ENCODE measurements around the gene METTL24.

The METTL24 gene

DNA sequence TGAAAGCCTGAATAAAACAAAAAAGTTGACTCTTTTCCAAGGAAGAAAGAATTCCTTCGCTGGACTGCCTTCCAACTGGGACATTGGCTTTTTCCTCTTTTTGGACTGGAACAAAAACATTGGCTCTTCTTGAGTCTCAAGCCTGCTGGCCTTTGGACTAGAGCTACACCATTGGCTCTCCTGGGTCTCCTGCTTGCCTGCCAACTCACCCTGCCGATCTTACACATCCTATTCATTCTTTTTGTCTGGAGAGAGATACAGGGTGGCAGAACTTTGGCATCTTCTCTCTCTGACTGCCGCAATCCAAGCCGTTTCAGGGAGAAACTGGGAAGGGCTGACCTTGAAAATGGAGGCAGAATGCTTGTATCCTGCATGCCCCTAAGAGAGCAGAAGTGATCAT is 37.1 kb upstream of the METTL24 start:
- no peak overlapping the region for H3K4me3 ChIP-seq (ENCODE audit: low read depth, low read length)
- TF ChIP-seq, protein P1, sequence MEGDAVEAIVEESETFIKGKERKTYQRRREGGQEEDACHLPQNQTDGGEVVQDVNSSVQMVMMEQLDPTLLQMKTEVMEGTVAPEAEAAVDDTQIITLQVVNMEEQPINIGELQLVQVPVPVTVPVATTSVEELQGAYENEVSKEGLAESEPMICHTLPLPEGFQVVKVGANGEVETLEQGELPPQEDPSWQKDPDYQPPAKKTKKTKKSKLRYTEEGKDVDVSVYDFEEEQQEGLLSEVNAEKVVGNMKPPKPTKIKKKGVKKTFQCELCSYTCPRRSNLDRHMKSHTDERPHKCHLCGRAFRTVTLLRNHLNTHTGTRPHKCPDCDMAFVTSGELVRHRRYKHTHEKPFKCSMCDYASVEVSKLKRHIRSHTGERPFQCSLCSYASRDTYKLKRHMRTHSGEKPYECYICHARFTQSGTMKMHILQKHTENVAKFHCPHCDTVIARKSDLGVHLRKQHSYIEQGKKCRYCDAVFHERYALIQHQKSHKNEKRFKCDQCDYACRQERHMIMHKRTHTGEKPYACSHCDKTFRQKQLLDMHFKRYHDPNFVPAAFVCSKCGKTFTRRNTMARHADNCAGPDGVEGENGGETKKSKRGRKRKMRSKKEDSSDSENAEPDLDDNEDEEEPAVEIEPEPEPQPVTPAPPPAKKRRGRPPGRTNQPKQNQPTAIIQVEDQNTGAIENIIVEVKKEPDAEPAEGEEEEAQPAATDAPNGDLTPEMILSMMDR (IDR thresholded peaks at IDR 0.05; ENCODE audit: borderline replicate concordance, insufficient read depth, low read depth, low read length): no peak

DNA sequence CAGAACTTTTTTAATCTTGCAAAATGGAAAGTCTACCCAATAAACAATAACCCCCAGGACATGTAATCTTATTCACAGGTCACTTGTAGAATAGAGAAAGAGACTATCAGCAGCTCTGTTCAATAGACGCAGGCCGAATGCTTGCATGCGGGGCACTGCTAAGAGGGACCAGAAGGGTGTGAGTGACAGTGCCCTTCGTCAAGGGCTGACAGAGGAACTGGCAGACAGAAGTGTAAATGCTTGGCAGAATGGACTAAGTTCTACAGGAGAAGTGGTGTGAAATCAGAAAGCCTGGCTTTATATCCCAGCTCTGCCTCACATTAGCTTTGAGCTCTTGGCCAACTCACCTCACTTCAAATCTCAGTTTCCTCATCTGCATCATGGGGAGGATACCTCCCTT is 36.3 kb upstream of the METTL24 start:
- no peak overlapping the region for H3K4me3 ChIP-seq (ENCODE audit: low read depth, low read length)
- TF ChIP-seq, protein P1 (IDR thresholded peaks at IDR 0.05; ENCODE audit: borderline replicate concordance, insufficient read depth, low read depth, low read length): no peak

DNA sequence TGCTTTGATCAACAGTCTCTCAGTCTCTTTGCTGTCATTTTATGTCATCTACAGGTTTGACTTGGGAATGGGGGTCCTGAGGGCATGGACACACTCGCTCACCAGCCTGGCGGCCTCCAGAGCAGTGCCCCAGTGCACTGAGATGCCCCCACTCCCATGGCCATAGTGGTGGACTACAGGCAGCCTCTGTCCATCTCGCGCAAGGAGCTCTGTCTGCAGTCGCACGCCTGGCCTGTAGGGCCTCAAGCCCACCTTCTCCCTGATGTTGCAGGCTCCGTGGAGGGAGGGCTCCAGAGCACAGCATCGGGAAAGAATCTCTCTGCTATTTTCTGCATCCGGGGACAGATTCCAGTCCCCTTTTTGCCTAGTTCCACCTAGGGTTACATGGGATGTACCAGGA is 34.6 kb upstream of the METTL24 start:
- H3K4me3 ChIP-seq (ENCODE audit: low read depth, low read length): no peak overlapping the region
- TF ChIP-seq, protein P1 (IDR thresholded peaks at IDR 0.05; ENCODE audit: borderline replicate concordance, insufficient read depth, low read depth, low read length): no peak

DNA sequence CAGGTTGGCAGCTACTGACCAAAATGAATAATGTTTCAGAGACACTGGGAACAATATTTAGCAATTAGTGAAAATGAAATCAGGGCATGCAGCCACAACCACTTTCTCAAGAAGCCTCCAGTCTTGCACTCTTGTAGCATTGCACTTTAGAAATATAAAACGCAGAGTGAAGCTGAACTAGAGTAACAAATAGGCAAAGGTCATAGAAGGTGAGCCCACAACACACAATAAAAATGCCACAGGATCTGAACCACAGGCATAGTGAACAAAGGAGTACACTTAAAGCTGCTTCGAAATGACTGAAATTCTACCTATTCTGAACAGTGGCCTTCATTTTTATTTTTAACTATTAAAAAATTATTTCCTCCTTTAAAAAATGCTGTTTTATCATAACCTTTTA is 32.3 kb upstream of the METTL24 start:
- H3K4me3 ChIP-seq (ENCODE audit: low read depth, low read length): no peak overlapping the region
- TF ChIP-seq, protein P1 (IDR thresholded peaks at IDR 0.05; ENCODE audit: borderline replicate concordance, insufficient read depth, low read depth, low read length): no peak

DNA sequence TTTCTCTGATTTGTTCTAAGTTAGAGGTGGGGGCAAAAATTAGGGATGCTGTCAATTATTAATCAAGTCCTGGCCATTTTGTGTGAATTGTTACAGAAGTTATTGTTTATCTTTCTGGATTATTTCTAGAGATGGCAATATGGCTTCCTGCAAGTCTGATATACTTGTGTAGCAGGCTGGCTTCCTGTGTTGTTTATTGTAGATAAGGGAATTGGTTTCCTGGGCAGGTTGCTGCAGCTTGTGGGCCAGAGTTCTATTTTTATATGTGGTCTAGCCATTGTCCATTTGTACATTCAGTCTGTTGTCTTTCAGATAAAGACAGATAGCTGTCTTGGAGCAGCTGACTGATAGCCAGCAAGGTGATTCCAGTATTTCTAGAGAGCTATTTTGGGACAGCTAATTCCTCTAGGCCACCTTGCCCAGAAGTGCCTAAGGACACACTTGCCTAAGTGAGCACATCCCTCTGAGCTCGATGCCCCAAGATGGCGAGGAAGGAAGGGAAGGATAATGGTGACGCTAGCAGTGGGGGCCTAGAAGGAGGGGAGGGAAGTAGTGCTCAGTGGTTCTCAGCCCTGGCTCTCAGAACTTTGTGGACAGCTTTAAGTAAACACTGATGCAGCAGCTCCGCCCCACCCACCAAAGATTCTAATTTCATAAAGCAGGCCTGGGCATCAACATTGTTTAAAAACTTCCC is 31.7 kb upstream of the METTL24 start:
- H3K4me3 ChIP-seq (ENCODE audit: low read depth, low read length): no peak overlapping the region

DNA sequence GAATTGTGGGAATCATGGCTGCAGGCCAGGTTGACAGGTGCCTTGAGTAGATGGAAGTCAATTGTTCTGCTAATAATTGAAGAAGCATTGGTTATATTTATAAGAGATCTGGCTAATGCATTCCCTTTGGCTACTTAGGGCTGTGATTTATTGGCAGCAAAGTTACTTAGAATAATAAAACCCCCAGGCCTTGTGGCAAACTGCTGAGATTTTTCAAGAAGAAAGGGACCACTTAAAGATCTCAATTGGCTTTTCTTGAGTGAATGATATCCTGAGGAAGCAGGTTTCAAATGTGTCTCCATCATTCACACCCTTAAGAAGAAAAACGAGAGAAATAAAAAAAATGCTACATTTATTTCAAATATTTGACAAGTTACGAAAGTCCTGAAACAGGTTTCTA is 29.8 kb upstream of the METTL24 start:
- TF ChIP-seq, protein P1 (IDR thresholded peaks at IDR 0.05; ENCODE audit: borderline replicate concordance, insufficient read depth, low read depth, low read length): no peak
- no peak overlapping the region for H3K4me3 ChIP-seq (ENCODE audit: low read depth, low read length)

More for the DNA sequence above, 31.7 kb upstream of the METTL24 start:
- TF ChIP-seq, protein P1 (IDR thresholded peaks at IDR 0.05; ENCODE audit: borderline replicate concordance, insufficient read depth, low read depth, low read length): no peak

DNA sequence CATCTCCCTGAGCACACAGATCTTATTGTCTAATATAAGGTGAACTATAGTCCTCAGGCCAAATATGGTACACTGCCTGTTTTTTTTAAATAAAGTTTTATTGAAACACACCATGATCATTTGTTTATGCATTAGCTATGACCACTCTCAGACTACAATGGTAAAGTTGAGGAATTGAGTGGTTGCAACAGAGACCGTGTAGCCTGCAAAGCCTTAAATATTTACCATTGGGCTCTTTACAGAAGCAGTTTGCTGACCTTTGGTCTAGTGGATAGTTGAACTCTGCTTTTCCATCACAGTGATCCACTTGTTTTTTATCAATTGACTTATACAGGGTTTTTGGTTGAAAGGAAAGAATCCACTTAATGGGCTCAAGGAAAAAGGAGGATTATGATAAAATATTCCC is 27.3 kb upstream of the METTL24 start:
- TF ChIP-seq, protein P1 (IDR thresholded peaks at IDR 0.05; ENCODE audit: borderline replicate concordance, insufficient read depth, low read depth, low read length): no peak
- H3K4me3 ChIP-seq (ENCODE audit: low read depth, low read length): no peak overlapping the region

Data from GM12875 (cell line).